ENCODE results near the gene HMX3. TPM values are rescaled to one million over a fixed set of nuclear protein-coding genes. Genes with fewer than 3 reads are reported as not detected.

The HMX3 gene
- total RNA-seq, 2 experiments from 2014 or later, result not detected

DNA sequence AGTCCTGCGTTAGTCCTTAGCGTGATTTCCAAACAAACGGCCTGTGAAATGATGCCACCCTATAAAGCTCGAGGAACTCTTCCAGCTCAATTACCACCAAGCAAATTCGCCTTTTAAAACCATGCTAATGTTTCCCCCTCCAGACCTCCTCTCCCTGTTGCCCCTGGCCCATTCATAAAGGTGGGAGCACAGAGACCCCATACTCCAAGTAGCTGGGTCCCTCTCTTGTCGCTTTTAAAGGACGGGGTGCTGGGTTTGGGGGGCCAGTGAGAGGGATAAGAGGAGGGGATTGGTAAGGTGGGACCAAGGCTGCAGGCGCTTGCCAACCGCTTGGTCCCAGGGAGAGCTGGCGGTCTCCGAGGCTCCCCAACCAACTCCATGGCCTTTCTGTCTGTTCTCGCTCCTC is 13.4 kb downstream of the HMX3 start:
- intact Hi-C loops (cut with DNase I, micrococcal nuclease), result loop anchor here (2.0 to 10.0 kb wide), 2 partner anchors 14 to 1296 kb away; partner anchors contain the start of gene HMX3 (in 1 of the 2)
- peaks cover 66% of the 10 kb centered on the region for H3K4me1 Mint-ChIP-seq
- peaks cover 2% of the 10 kb centered on the region for H3K36me3 Mint-ChIP-seq (ENCODE audit: low read depth)
- peaks cover 41% of the 10 kb centered on the region for H3K27me3 Mint-ChIP-seq
- ATAC-seq (no peak), DNase-seq (no peak)
- H3K4me3 Mint-ChIP-seq, result peak overlapping the region; percentile 60
- no peak overlapping the region for H3K27ac Mint-ChIP-seq
- ChIA-PET POLR2A (interaction anchor here (0.6 kb wide), 1 partner anchor 10 kb away, joined by 3 read pairs; no protein-coding TSS in a partner anchor), CTCF (interaction anchor here (0.7 to 2.8 kb wide), 5 partner anchors 9 to 171 kb away, joined by 3 to 10 read pairs (median 6); no protein-coding TSS in a partner anchor)
- H3K9me3 Mint-ChIP-seq (ENCODE audit: low read depth), result no peaks in the 10 kb centered on the region

DNA sequence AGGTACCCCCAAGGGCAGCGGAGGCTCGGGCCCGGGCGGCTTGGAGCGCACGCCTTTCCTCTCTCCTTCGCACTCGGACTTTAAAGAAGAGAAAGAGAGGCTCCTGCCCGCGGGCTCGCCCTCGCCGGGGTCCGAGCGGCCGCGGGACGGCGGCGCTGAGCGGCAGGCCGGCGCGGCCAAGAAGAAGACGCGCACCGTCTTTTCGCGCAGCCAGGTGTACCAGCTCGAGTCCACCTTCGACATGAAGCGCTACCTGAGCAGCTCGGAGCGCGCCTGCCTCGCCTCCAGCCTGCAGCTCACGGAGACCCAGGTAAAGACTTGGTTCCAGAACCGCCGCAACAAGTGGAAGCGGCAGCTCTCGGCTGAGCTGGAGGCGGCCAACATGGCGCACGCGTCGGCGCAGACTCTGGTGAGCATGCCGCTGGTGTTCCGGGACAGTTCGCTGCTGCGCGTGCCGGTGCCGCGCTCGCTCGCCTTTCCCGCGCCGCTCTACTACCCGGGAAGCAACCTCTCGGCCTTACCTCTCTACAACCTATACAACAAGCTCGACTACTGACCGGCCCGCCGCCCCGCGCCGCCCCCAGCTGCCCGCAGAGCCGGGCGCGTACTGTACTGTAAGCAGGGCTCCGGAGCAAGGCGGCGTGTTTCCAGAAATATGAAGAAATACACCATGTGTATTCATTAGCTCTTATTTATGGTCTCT is 13.9 kb downstream of the HMX3 start:
- Mint-ChIP-seq H3K4me3 (peak overlapping the region; percentile 60), H3K27ac (no peak overlapping the region), H3K36me3 (ENCODE audit: low read depth) (peaks cover 4% of the 10 kb centered on the region), H3K4me1 (peaks cover 62% of the 10 kb centered on the region), H3K27me3 (peaks cover 36% of the 10 kb centered on the region), H3K9me3 (ENCODE audit: low read depth) (no peaks in the 10 kb centered on the region)
- CTCF ChIA-PET, result interaction anchor here (0.7 to 2.8 kb wide), 5 partner anchors 10 to 170 kb away, joined by 3 to 10 read pairs (median 6); no protein-coding TSS in a partner anchor
- ATAC-seq (no peak), DNase-seq (peak; percentile 74)
- intact Hi-C loops (cut with DNase I, micrococcal nuclease), result loop anchor here (2.0 to 10.0 kb wide), 10 partner anchors 15 to 1768 kb away; partner anchors contain the start of genes ATE1 (in 1 of the 2), C10orf88 (in 1 of the 2), EEF1AKMT2 (in 1 of the 2) and HMX3 (in 1 of the 2)
- POLR2A ChIA-PET, result interaction anchor here (0.9 kb wide), 1 partner anchor 17 kb away, joined by 3 read pairs; no protein-coding TSS in a partner anchor

DNA sequence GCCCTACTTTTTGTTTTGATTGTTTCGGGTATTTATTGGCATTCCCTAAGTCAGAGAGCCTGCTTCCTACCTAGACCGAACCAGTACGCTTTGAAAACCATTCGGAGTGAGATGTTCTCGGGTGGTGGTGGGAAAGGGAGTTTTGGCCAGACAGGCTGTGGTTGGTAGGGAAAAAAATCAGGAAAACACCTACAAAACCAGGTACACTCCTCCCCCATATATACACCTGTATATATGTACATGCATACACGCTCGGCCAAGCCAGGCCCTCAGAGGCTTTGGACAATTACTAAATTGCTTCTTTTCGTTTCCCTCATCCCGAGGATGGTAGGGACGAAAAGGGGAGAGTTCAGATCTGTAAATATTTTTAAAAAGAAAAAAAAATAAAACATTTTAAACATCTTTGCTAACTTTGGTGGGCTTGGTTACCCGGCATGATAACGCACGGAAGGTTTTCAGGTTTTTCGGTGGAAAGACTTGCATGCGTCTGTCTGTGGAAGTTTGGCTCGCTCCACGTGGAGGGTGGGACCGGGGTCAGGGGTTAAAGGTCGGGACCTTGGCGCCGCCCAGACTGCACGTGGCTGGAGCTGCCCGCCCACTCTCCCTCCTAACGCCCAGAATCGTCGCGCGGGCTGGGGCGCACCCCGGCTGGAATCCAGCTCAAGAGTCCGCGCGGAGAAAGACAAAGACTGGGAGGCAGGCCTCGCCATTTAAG is 14.7 kb downstream of the HMX3 start:
- Mint-ChIP-seq H3K27me3 (peaks cover 28% of the 10 kb centered on the region), H3K9me3 (ENCODE audit: low read depth) (no peaks in the 10 kb centered on the region), H3K36me3 (ENCODE audit: low read depth) (peaks cover 11% of the 10 kb centered on the region), H3K4me3 (peak overlapping the region; percentile 60), H3K27ac (peak overlapping the region; percentile 31), H3K4me1 (peaks cover 57% of the 10 kb centered on the region)
- ChIA-PET POLR2A (interaction anchor here (0.9 kb wide), 1 partner anchor 17 kb away, joined by 3 read pairs; no protein-coding TSS in a partner anchor), CTCF (interaction anchor here (0.7 to 2.8 kb wide), 7 partner anchors 10 to 408 kb away, joined by 4 to 10 read pairs (median 6); no protein-coding TSS in a partner anchor)
- intact Hi-C loops (cut with DNase I, micrococcal nuclease), result loop anchor here (5.0 to 10.0 kb wide), 8 partner anchors 137 to 1767 kb away; partner anchors contain the start of genes ATE1 (in 1 of the 2), C10orf88 (in 1 of the 2), EEF1AKMT2 (in 1 of the 2) and NSMCE4A (in 1 of the 2)
- ATAC-seq (no peak), DNase-seq (no peak)

DNA sequence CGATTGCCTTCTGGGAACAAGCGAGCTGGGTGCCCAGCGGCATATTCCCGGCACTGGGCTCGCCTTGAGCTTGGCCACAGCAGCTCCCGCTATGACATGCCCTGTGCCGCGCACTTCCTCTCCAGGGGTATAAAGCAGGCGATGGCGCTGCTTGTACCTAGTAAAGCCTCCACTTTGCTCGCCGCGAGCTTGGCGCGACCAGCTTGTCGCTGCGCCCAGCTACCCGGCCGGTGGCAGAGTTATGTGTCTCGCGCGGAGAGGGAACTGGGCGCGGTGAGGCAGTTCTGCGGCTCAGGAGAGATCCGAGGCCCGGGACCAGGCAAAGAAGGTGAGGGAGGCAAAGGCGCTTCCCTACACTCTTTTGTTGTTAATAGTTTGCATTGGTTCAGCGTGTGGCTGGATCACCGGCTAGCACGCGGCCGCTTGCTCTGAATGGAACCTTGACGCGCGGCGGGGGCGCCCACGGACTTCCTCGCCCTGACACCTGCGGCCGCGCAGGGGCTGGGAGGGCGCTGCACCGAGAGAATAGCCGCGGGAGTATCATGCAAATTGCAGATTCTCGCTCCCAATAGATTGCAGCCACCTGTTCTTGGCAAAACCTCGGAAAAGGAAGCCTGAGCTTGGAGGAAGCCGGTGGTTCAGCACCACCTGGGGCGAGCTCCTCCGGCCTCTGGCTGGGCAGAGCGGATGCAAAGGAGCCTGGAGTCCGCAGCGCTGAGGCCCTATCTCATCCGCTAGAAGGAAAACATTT is 15.4 kb downstream of the HMX3 start:
- DNase-seq (peak; percentile 65), ATAC-seq (no peak)
- Mint-ChIP-seq H3K27ac (peak overlapping the region; percentile 60), H3K4me3 (peak overlapping the region; percentile 60), H3K9me3 (ENCODE audit: low read depth) (peaks cover under 1% of the 10 kb centered on the region), H3K4me1 (peaks cover 56% of the 10 kb centered on the region), H3K27me3 (peaks cover 22% of the 10 kb centered on the region), H3K36me3 (ENCODE audit: low read depth) (peaks cover 17% of the 10 kb centered on the region)
- intact Hi-C loops (cut with DNase I, micrococcal nuclease), result loop anchor here (5.0 to 10.0 kb wide), 8 partner anchors 136 to 1766 kb away; partner anchors contain the start of genes ATE1 (in 1 of the 2), C10orf88 (in 1 of the 2), EEF1AKMT2 (in 1 of the 2) and NSMCE4A (in 1 of the 2)
- ChIA-PET CTCF (interaction anchor here (0.7 to 2.8 kb wide), 5 partner anchors 11 to 407 kb away, joined by 3 to 10 read pairs (median 4); no protein-coding TSS in a partner anchor), POLR2A (no interaction called here)

DNA sequence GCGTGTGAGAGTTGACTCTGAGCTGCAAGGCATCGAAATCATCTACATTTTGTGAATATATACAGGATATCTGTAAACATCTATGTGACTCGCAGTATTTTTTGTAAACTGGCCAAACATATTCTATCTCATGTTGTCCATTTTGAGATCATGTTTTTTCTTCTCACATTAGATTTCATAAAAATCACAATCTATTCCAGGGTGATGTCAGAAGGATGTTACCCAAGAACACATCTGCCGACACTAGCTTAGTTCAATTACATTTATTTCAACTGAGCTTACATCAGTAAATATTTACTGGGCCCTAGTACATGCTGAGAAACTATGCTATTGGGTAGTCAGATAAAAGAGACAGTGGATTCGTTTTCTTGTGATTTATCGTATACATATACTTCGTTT is 16.0 kb downstream of the HMX3 start:
- peak overlapping the region; percentile 60 for H3K4me3 Mint-ChIP-seq
- H3K9me3 Mint-ChIP-seq (ENCODE audit: low read depth), result peaks cover 4% of the 10 kb centered on the region
- peaks cover 60% of the 10 kb centered on the region for H3K4me1 Mint-ChIP-seq
- ATAC-seq (no peak), DNase-seq (no peak)
- intact Hi-C loops (cut with DNase I, micrococcal nuclease), result loop anchor here (5.0 to 10.0 kb wide), 8 partner anchors 136 to 1766 kb away; partner anchors contain the start of genes ATE1 (in 1 of the 2), C10orf88 (in 1 of the 2), EEF1AKMT2 (in 1 of the 2) and NSMCE4A (in 1 of the 2)
- peaks cover 20% of the 10 kb centered on the region for H3K27me3 Mint-ChIP-seq
- ChIA-PET CTCF (interaction anchor here (0.7 to 2.8 kb wide), 4 partner anchors 12 to 279 kb away, joined by 3 to 10 read pairs (median 8); no protein-coding TSS in a partner anchor), POLR2A (no interaction called here)
- peak overlapping the region; percentile 27 for H3K27ac Mint-ChIP-seq
- H3K36me3 Mint-ChIP-seq (ENCODE audit: low read depth), result peaks cover 22% of the 10 kb centered on the region

DNA sequence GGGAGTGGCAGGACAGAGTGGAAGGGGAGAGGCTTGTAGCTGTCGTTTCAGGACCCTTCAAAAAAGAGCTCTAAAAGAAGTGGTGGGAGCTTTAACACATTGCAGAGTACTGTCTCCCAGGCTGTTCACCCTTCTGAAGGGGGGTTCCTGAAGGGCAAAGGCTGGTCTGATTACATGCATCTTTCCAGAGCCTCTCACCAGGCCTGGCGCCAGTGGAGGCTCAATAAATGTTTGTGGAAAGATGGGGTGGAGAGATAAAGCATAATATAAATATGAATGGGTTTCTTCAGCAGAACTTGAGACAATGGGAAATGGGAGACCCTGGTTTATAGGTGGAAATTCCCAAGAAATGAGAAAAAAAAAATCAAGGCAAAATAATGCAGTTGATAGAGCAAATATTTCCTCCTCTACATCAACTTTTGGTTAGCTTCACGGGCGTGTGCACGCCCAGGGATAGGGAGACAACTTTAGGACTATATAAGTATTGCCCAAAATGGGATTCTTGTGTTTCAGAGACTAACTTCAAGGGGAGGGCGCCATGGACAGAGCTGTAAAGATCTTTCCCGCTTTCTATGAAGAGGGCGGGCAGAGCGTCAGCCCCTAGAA is 17.8 kb downstream of the HMX3 start:
- CTCF ChIA-PET, result interaction anchor here (0.6 to 1.4 kb wide), 5 partner anchors 12 to 175 kb away, joined by 3 to 11 read pairs (median 5); no protein-coding TSS in a partner anchor
- intact Hi-C loops (cut with DNase I, micrococcal nuclease), result loop anchor here (1.0 to 10.0 kb wide), 17 partner anchors 134 to 1764 kb away; partner anchors contain the start of genes C10orf88 (in 2 of the 2), FAM24B (in 2 of the 2), IKZF5 (in 2 of the 2) and ATE1 (in 1 of the 2)

DNA sequence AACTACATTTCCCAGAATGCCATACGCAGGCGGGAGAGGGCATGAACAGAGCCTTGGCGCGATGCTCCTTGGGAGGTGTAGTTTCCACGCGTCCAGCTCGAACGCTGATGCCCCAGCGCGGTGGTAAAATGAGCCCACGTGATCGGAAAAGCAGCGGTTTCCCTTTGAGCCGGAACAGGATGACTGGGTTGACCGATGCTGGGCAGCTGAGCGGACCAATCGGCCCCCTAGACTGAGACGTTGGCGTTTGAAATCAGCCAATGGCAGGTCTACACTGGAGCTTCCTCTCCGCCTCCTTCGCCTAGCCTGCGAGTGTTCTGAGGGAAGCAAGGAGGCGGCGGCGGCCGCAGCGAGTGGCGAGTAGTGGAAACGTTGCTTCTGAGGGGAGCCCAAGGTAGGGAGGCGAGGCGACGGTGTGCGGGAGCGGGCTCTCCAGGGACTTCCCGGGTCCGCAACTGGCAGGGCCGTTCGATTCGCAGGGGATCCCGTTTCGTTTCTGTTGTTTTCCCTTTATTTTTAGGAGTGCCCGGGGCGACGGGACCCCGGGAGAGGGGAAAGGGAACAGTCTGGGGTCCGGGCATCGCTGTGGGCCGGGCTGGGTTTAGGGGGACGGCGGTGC is 18.4 kb downstream of the HMX3 start, which contains the start of gene BUB3:
BUB3 (plus strand) TSS at position 311 of the 619 bp plus-strand sequence. CDS start 516 bp downstream, outside the sequence.
- Mint-ChIP-seq H3K27me3 (peaks cover 8% of the 10 kb centered on the region), H3K36me3 (ENCODE audit: low read depth) (peaks cover 46% of the 10 kb centered on the region), H3K4me3 (peak within 1 kb of the TSS; percentile 100), H3K9me3 (ENCODE audit: low read depth) (peaks cover 4% of the 10 kb centered on the region), H3K27ac (peak within 1 kb of the TSS; percentile 100), H3K4me1 (peaks cover 72% of the 10 kb centered on the region)
- ATAC-seq (peak; percentile 90), DNase-seq (peak; percentile 97)
- POLR2A ChIA-PET, result interaction anchor here (0.6 to 1.2 kb wide), 2 partner anchors 9 to 30 kb away, joined by 4 read pairs; no protein-coding TSS in a partner anchor
- intact Hi-C loops (cut with DNase I, micrococcal nuclease), result loop anchor here (1.0 to 10.0 kb wide), 17 partner anchors 133 to 1763 kb away; partner anchors contain the start of genes C10orf88 (in 2 of the 2), FAM24B (in 2 of the 2), IKZF5 (in 2 of the 2) and ATE1 (in 1 of the 2)
- CTCF ChIA-PET, result interaction anchor here (0.6 to 1.4 kb wide), 6 partner anchors 9 to 176 kb away, joined by 3 to 11 read pairs (median 4); no protein-coding TSS in a partner anchor

More for the DNA sequence above, 17.8 kb downstream of the HMX3 start:
- H3K36me3 Mint-ChIP-seq (ENCODE audit: low read depth), result peaks cover 41% of the 10 kb centered on the region
- POLR2A ChIA-PET, result interaction anchor here (0.6 to 1.2 kb wide), 2 partner anchors 8 to 30 kb away, joined by 4 read pairs; no protein-coding TSS in a partner anchor
- H3K4me1 Mint-ChIP-seq, result peaks cover 72% of the 10 kb centered on the region
- peak overlapping the region; percentile 100 for H3K27ac Mint-ChIP-seq
- H3K27me3 Mint-ChIP-seq, result peaks cover 13% of the 10 kb centered on the region
- DNase-seq, result no peak
- H3K9me3 Mint-ChIP-seq (ENCODE audit: low read depth), result peaks cover 4% of the 10 kb centered on the region
- ATAC-seq, result no peak
- peak overlapping the region; percentile 100 for H3K4me3 Mint-ChIP-seq

DNA sequence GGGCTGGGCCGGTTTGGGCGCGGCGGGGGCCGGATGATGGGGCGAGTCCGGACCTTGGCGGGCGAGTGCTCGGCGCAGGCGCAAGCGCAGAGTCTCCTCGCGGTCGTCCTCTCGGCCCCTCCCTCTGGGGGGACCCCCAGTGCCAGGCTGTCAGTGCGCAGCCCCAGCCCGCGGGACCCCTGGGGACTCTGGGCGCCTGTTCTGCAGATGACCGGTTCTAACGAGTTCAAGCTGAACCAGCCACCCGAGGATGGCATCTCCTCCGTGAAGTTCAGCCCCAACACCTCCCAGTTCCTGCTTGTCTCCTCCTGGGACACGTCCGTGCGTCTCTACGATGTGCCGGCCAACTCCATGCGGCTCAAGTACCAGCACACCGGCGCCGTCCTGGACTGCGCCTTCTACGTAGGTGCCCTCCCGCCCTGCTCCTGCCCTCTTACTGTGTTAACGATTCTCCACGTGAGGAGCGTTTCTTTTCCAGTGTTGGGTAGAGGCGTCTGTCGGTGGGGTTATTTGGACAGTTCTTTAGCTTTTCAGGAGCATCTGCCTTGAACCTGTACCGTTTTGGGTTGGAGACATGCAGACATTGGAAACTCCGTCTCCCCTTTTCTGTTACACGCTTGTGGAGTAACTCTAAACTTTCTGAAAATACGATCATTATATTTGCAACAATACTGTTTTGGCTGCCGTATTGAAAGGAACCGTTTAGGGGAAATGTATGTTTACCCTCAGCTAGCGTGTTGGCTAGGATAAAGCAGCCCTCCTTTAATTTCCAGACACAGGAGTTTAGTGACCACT is 19.1 kb downstream of the HMX3 start:
- H3K36me3 Mint-ChIP-seq (ENCODE audit: low read depth), result peaks cover 50% of the 10 kb centered on the region
- CTCF ChIA-PET, result interaction anchor here (0.6 to 1.4 kb wide), 5 partner anchors 9 to 144 kb away, joined by 3 to 11 read pairs (median 4); no protein-coding TSS in a partner anchor
- H3K27ac Mint-ChIP-seq, result peak overlapping the region; percentile 100
- POLR2A ChIA-PET, result interaction anchor here (1.2 kb wide), 1 partner anchor 10 kb away, joined by 4 read pairs; no protein-coding TSS in a partner anchor
- DNase-seq, result peak; percentile 70
- H3K27me3 Mint-ChIP-seq, result peaks cover 8% of the 10 kb centered on the region
- H3K9me3 Mint-ChIP-seq (ENCODE audit: low read depth), result peaks cover 4% of the 10 kb centered on the region
- peak; percentile 21 for ATAC-seq
- H3K4me1 Mint-ChIP-seq, result peaks cover 77% of the 10 kb centered on the region
- intact Hi-C loops (cut with DNase I, micrococcal nuclease), result loop anchor here (1.0 to 10.0 kb wide), 17 partner anchors 132 to 1762 kb away; partner anchors contain the start of genes C10orf88 (in 2 of the 2), FAM24B (in 2 of the 2), IKZF5 (in 2 of the 2) and ATE1 (in 1 of the 2)
- H3K4me3 Mint-ChIP-seq, result peak overlapping the region; percentile 100

Measured in activated CD4-positive, alpha-beta T cell treated with anti-CD3 and anti-CD28 coated beads for 36 hours (primary cell).